ENCODE results near the gene LARP7. TPM values are rescaled to one million over a fixed set of nuclear protein-coding genes. Genes with fewer than 3 reads are reported as not detected.
A peak's percentile ranks its signal among the peaks of the same experiment; 100 is the strongest.

The LARP7 gene
- total RNA-seq, 1 donor from 2014 or later, result 62.0 TPM

DNA sequence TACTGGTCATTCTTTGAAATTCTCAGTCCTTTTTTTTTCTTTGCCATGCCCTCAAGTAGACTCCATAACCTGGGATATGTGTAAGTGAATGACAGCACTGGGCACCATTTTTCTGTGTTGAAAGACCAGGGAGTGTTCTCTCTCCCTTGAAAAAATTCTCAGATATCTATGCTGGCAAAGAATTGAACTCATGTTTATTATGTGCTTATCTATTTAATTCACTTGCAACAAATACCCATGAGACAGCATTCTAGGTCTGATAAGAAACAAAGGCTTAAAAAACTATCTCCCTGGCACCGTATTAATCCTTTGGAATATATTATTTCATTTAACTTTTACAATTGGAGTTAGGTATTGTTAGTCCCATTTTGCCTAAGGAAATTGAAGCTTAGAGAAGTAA lies 36.7 kb downstream of the LARP7 start:
- intact Hi-C loops (cut with micrococcal nuclease), result no loop called here
- Histone ChIP-seq H3K36me3 (no peaks in the 10 kb centered on the region), H3K4me1 (peaks cover 48% of the 10 kb centered on the region), H3K9me3 (replicated peaks) (no peaks in the 10 kb centered on the region), H3K4me3 (no peak overlapping the region), H3K27me3 (ENCODE audit: low read depth) (no peaks in the 10 kb centered on the region), H3K27ac (replicated peaks) (peak overlapping the region; percentile 94)
- TF ChIP-seq, protein P1, sequence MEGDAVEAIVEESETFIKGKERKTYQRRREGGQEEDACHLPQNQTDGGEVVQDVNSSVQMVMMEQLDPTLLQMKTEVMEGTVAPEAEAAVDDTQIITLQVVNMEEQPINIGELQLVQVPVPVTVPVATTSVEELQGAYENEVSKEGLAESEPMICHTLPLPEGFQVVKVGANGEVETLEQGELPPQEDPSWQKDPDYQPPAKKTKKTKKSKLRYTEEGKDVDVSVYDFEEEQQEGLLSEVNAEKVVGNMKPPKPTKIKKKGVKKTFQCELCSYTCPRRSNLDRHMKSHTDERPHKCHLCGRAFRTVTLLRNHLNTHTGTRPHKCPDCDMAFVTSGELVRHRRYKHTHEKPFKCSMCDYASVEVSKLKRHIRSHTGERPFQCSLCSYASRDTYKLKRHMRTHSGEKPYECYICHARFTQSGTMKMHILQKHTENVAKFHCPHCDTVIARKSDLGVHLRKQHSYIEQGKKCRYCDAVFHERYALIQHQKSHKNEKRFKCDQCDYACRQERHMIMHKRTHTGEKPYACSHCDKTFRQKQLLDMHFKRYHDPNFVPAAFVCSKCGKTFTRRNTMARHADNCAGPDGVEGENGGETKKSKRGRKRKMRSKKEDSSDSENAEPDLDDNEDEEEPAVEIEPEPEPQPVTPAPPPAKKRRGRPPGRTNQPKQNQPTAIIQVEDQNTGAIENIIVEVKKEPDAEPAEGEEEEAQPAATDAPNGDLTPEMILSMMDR (IDR thresholded peaks at IDR 0.05; ENCODE audit: borderline replicate concordance), result no peak
- DNase-seq, result no peak

DNA sequence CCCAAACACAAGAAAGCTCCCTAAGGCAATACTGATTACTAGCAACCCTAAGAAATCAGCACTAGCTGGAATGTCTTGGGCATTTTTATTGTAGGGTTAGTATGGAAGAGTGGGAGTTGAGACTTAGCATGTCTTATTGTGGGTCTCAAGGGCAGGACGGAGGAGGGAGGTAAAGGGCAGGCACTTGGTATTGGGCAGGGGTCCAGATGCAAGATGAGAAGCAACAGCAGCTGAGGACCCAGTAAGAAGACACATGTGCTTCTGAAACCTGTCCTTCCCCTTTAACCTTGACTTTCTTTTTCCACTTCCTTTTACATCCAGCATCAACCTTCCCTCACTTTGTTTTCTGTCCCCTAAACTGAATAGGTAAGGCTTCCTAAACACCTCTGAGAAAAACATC lies 37.4 kb downstream of the LARP7 start:
- peak overlapping the region; percentile 94 for H3K27ac ChIP-seq (replicated peaks)
- intact Hi-C loops (cut with micrococcal nuclease), result no loop called here

DNA sequence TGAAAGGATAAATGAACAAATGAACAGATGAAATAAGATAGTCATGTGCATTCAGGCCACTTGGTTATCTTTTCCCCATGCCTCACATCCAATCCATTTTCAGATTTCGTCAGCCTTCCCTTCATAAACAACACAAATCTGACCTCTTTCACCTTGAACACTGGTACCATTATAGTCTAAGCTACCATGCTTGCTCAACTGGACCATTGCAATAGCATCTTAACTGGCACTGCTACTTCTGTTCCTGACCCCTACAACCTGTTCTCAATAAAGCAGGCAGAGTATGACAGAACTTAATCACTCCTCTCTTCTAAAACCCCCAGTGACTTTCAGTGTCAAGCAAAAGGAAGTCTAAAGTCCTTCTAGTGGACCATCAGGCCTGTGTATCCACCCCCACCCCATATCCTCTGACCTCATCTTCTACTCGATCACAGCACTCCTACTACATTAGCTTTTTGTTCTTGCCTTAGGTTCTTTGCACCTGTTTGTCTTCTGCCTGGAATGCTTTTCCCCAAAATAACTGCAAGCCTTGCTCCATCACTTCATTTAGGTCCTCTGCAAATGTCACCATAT lies 40.7 kb downstream of the LARP7 start:
- no peaks in the 10 kb centered on the region for H3K36me3 ChIP-seq
- no peaks in the 10 kb centered on the region for H3K9me3 ChIP-seq (replicated peaks)
- peaks cover 28% of the 10 kb centered on the region for H3K4me1 ChIP-seq
- H3K27ac ChIP-seq (replicated peaks), result no peak overlapping the region
- H3K27me3 ChIP-seq (ENCODE audit: low read depth), result no peaks in the 10 kb centered on the region
- TF ChIP-seq, protein P1 (IDR thresholded peaks at IDR 0.05; ENCODE audit: borderline replicate concordance), result no peak
- H3K4me3 ChIP-seq, result no peak overlapping the region
- DNase-seq, result no peak
- intact Hi-C loops (cut with micrococcal nuclease), result no loop called here

More for the DNA sequence above, 37.4 kb downstream of the LARP7 start:
- TF ChIP-seq, protein P1 (IDR thresholded peaks at IDR 0.05; ENCODE audit: borderline replicate concordance), result no peak
- Histone ChIP-seq H3K27me3 (ENCODE audit: low read depth) (no peaks in the 10 kb centered on the region), H3K4me3 (no peak overlapping the region), H3K36me3 (no peaks in the 10 kb centered on the region), H3K4me1 (peaks cover 48% of the 10 kb centered on the region), H3K9me3 (replicated peaks) (no peaks in the 10 kb centered on the region)
- DNase-seq, result no peak

DNA sequence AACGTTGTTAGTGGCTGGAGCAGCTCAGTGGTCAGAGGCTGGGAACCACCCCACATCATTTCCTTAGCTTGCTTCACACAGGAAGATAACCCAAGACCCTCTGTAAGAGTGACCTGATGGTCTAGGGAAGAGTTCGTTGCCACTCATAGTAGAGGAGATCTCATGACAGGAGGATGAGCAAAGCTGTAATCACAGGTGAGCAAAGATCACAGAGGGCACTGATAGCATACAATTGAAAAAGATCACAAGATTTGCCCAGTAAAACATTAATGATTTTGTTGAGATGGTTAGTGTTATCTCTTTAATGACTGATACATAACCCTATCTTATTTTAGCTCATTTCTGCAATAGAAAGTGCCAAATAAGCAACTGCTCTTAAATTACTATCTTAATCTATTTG lies 44.1 kb downstream of the LARP7 start:
- Histone ChIP-seq H3K36me3 (no peaks in the 10 kb centered on the region), H3K27me3 (ENCODE audit: low read depth) (no peaks in the 10 kb centered on the region), H3K27ac (replicated peaks) (no peak overlapping the region), H3K9me3 (replicated peaks) (no peaks in the 10 kb centered on the region), H3K4me3 (no peak overlapping the region), H3K4me1 (peaks cover 9% of the 10 kb centered on the region)
- intact Hi-C loops (cut with micrococcal nuclease), result no loop called here
- DNase-seq, result no peak
- TF ChIP-seq, protein P1 (IDR thresholded peaks at IDR 0.05; ENCODE audit: borderline replicate concordance), result no peak

DNA sequence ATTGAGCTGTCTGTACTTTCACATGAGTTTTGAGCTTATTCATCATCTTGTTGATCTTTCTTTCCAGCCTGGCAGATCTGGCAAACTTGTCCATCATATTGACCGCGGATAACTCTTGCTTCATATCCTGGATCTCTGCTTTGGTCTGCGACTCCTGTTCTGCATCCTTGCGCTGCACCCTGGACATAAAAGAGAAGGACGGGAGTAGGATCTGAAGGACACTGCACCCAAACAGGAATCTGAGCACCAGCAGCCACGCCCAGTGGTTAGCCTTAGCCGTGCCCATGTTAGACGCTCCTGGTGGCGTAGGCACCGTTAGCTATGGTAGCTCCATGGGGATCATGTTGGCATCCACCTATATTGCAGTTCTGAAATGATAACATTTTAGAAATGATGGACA lies 56.6 kb downstream of the LARP7 start:
- no peaks in the 10 kb centered on the region for H3K27me3 ChIP-seq (ENCODE audit: low read depth)
- intact Hi-C loops (cut with micrococcal nuclease), result no loop called here
- H3K9me3 ChIP-seq (replicated peaks), result no peaks in the 10 kb centered on the region
- TF ChIP-seq, protein P1 (IDR thresholded peaks at IDR 0.05; ENCODE audit: borderline replicate concordance), result no peak
- H3K4me1 ChIP-seq, result no peaks in the 10 kb centered on the region
- no peak overlapping the region for H3K4me3 ChIP-seq
- no peaks in the 10 kb centered on the region for H3K36me3 ChIP-seq
- DNase-seq, result no peak
- H3K27ac ChIP-seq (replicated peaks), result no peak overlapping the region
